ENCODE data around the gene PDE7B.

DNA sequence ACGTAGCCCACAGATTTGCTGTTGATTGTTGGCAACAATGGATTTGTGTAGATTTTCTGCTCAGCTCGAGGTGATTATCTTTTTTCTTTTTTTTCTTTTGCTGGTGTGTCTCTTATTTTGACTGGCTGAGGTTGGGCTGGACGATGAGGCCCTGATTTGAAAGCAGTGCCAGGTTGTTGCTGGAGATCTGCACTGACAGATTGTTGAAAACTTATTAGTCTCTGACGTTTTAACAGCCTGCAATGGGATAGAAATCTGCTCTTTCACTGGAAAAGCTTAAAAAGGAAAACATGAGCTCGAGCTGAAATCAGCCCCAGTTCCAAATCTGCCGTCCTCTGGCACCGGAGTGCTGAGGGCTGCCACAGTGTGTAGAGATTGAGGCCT is 87.7 kb downstream of the PDE7B start:
- TF ChIP-seq, protein P1, sequence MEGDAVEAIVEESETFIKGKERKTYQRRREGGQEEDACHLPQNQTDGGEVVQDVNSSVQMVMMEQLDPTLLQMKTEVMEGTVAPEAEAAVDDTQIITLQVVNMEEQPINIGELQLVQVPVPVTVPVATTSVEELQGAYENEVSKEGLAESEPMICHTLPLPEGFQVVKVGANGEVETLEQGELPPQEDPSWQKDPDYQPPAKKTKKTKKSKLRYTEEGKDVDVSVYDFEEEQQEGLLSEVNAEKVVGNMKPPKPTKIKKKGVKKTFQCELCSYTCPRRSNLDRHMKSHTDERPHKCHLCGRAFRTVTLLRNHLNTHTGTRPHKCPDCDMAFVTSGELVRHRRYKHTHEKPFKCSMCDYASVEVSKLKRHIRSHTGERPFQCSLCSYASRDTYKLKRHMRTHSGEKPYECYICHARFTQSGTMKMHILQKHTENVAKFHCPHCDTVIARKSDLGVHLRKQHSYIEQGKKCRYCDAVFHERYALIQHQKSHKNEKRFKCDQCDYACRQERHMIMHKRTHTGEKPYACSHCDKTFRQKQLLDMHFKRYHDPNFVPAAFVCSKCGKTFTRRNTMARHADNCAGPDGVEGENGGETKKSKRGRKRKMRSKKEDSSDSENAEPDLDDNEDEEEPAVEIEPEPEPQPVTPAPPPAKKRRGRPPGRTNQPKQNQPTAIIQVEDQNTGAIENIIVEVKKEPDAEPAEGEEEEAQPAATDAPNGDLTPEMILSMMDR (IDR thresholded peaks at IDR 0.05; ENCODE audit: low read depth, low read length, missing input control) = no peak
- TF ChIP-seq, protein P2, sequence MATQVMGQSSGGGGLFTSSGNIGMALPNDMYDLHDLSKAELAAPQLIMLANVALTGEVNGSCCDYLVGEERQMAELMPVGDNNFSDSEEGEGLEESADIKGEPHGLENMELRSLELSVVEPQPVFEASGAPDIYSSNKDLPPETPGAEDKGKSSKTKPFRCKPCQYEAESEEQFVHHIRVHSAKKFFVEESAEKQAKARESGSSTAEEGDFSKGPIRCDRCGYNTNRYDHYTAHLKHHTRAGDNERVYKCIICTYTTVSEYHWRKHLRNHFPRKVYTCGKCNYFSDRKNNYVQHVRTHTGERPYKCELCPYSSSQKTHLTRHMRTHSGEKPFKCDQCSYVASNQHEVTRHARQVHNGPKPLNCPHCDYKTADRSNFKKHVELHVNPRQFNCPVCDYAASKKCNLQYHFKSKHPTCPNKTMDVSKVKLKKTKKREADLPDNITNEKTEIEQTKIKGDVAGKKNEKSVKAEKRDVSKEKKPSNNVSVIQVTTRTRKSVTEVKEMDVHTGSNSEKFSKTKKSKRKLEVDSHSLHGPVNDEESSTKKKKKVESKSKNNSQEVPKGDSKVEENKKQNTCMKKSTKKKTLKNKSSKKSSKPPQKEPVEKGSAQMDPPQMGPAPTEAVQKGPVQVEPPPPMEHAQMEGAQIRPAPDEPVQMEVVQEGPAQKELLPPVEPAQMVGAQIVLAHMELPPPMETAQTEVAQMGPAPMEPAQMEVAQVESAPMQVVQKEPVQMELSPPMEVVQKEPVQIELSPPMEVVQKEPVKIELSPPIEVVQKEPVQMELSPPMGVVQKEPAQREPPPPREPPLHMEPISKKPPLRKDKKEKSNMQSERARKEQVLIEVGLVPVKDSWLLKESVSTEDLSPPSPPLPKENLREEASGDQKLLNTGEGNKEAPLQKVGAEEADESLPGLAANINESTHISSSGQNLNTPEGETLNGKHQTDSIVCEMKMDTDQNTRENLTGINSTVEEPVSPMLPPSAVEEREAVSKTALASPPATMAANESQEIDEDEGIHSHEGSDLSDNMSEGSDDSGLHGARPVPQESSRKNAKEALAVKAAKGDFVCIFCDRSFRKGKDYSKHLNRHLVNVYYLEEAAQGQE (IDR thresholded peaks at IDR 0.05) = no peak
- TF ChIP-seq, protein P3, sequence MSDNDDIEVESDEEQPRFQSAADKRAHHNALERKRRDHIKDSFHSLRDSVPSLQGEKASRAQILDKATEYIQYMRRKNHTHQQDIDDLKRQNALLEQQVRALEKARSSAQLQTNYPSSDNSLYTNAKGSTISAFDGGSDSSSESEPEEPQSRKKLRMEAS (IDR thresholded peaks at IDR 0.05) = no peak
- TF ChIP-seq JUND (IDR thresholded peaks at IDR 0.05) (no peak), FOXA1 (IDR thresholded peaks at IDR 0.05) (no peak), RAD21 (IDR thresholded peaks at IDR 0.05) (no peak), SP1 (IDR thresholded peaks at IDR 0.05) (no peak), FOXA2 (IDR thresholded peaks at IDR 0.05) (no peak), TAF1 (conservative IDR thresholded peaks at IDR 0.05) (no peak), GABPA (IDR thresholded peaks at IDR 0.05 in 1 of 2, conservative IDR thresholded peaks at IDR 0.05 in 1 of 2) (no peak)
